Loucy (cell line): ENCODE data around the gene PRR35.

ENCODE experiments used
- H2AFZ ChIP-seq: fragments of 200-600 bp; sonication (generic); 2 replicates; pipeline ENCODE4 v1.6.0; 2016; ENCODE audit warnings: antibody characterized with exemption, mild to moderate bottlenecking, low read length, moderate library complexity
- H3F3A ChIP-seq: fragments of 200-600 bp; 2 replicates; pipeline ENCODE4 v1.6.0; 2016; ENCODE audit warnings: antibody characterized with exemption, low read depth, mild to moderate bottlenecking
- H3K27me3 ChIP-seq: fragments of 200-600 bp; sonication (generic); 2 replicates; pipeline ENCODE4 v1.6.1; 2014; ENCODE audit warnings: low read length, mild to moderate bottlenecking; ENCODE audit not compliant: insufficient read depth, poor library complexity, severe bottlenecking
- H3K36me3 ChIP-seq: fragments of 200-600 bp; sonication (generic); 2 replicates; pipeline ENCODE4 v1.6.1; 2016; ENCODE audit warnings: low read length; ENCODE audit not compliant: insufficient read depth
- H3K4me1 ChIP-seq: fragments of 200-600 bp; sonication (generic); 2 replicates; pipeline ENCODE4 v1.5.1; 2014; ENCODE audit warnings: low read length, mild to moderate bottlenecking; ENCODE audit not compliant: insufficient read depth, poor library complexity, severe bottlenecking
- H3K4me2 ChIP-seq: fragments of 200-600 bp; sonication (generic); 2 replicates; pipeline ENCODE4 v1.6.0; 2014; ENCODE audit warnings: antibody characterized with exemption, low read length, low read depth, mild to moderate bottlenecking; ENCODE audit not compliant: poor library complexity, severe bottlenecking
- H3K4me3 ChIP-seq: fragments of 200-600 bp; sonication (generic); 2 replicates; pipeline ENCODE4 v1.5.1; 2014; ENCODE audit warnings: low read length, mild to moderate bottlenecking, mixed read lengths; ENCODE audit not compliant: poor library complexity, severe bottlenecking
- H3K79me2 ChIP-seq: fragments of 200-600 bp; sonication (generic); 2 replicates; pipeline ENCODE4 v1.6.1; 2014; ENCODE audit warnings: low read length; ENCODE audit not compliant: insufficient read depth
- H3K9ac ChIP-seq: fragments of 200-600 bp; sonication (generic); 2 replicates; pipeline ENCODE4 v1.6.0; 2014; ENCODE audit warnings: mild to moderate bottlenecking, low read depth, low read length, moderate library complexity; ENCODE audit not compliant: poor library complexity, severe bottlenecking
- H3K9me2 ChIP-seq: fragments of 200-600 bp; sonication (generic); replicated peaks from 2 replicates; pipeline ENCODE4 v1.6.1; 2016; ENCODE audit warnings: low read depth, low read length, mixed read lengths
- H3K9me3 ChIP-seq: fragments of 200-600 bp; sonication (generic); 2 replicates; pipeline ENCODE4 v1.6.1; 2014; ENCODE audit warnings: mild to moderate bottlenecking, antibody characterized with exemption, low read length, low read depth; ENCODE audit not compliant: insufficient read depth
- H4K20me1 ChIP-seq: fragments of 200-600 bp; sonication (generic); 2 replicates; pipeline ENCODE4 v1.6.0; 2014; ENCODE audit warnings: antibody characterized with exemption, low read length, mild to moderate bottlenecking; ENCODE audit not compliant: insufficient read depth, poor library complexity, severe bottlenecking
- EZH2phosphoT487 ChIP-seq: fragments of 200-600 bp; IDR thresholded peaks from 2 replicates; pipeline ENCODE4 v1.6.1; 2018; ENCODE audit warnings: antibody characterized with exemption, mild to moderate bottlenecking, moderate library complexity, borderline replicate concordance
- TF ChIP-seq, protein P1 (sequence below): fragments of 200-600 bp; sonication (generic); conservative IDR thresholded peaks from 2 replicates; pipeline ENCODE4 v1.5.1; 2014; ENCODE audit warnings: mild to moderate bottlenecking, antibody characterized with exemption, low read length

Gene PRR35

GRCh38 chr16:560204-560700, at the start of gene PRR35:
PRR35 (plus strand) TSS chr16:560394; CDS start chr16:563295, 2,901 bp downstream.
- no peak within 1 kb of the TSS for H2AFZ ChIP-seq
- no peak within 1 kb of the TSS for H3K4me3 ChIP-seq
- H3K4me1 ChIP-seq = no peaks in the 10 kb centered on the region
- H3K9me2 ChIP-seq = no peaks in the 10 kb centered on the region
- no peaks in the 10 kb centered on the region for H3K9me3 ChIP-seq
- H3F3A ChIP-seq = no peaks in the 10 kb centered on the region
- H3K4me2 ChIP-seq = no peak within 1 kb of the TSS
- H3K9ac ChIP-seq = no peak within 1 kb of the TSS
- TF ChIP-seq, protein P1, sequence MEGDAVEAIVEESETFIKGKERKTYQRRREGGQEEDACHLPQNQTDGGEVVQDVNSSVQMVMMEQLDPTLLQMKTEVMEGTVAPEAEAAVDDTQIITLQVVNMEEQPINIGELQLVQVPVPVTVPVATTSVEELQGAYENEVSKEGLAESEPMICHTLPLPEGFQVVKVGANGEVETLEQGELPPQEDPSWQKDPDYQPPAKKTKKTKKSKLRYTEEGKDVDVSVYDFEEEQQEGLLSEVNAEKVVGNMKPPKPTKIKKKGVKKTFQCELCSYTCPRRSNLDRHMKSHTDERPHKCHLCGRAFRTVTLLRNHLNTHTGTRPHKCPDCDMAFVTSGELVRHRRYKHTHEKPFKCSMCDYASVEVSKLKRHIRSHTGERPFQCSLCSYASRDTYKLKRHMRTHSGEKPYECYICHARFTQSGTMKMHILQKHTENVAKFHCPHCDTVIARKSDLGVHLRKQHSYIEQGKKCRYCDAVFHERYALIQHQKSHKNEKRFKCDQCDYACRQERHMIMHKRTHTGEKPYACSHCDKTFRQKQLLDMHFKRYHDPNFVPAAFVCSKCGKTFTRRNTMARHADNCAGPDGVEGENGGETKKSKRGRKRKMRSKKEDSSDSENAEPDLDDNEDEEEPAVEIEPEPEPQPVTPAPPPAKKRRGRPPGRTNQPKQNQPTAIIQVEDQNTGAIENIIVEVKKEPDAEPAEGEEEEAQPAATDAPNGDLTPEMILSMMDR = no peak
- TF ChIP-seq EZH2phosphoT487 = no peak
- H3K79me2 ChIP-seq = no peaks in the 10 kb centered on the region
- H4K20me1 ChIP-seq = no peaks in the 10 kb centered on the region
- H3K36me3 ChIP-seq = no peaks in the 10 kb centered on the region
- no peaks in the 10 kb centered on the region for H3K27me3 ChIP-seq

DNA sequence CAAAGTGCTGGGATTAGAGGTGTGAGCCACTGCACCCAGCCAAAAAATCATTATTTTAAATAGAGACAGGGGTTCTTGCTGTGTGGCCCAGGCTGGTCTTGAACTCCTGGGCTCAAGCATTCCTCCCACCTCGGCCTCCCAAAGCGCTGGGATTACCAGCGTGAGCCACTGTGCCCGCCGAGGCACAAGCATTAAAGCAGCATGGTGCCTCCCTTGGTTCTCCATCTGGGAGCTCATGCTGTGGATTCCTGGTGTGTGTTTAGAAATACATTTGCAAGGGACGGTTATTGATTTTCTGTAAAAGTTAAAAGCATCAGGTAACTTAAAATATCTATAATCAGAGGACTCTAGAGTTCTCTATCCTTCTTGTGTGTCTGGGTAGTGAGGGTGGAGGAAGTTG, 47.4 kb upstream of the PRR35 start:
- H3K4me2 ChIP-seq = no peak overlapping the region
- no peaks in the 10 kb centered on the region for H3K36me3 ChIP-seq
- H3K79me2 ChIP-seq = no peaks in the 10 kb centered on the region

DNA sequence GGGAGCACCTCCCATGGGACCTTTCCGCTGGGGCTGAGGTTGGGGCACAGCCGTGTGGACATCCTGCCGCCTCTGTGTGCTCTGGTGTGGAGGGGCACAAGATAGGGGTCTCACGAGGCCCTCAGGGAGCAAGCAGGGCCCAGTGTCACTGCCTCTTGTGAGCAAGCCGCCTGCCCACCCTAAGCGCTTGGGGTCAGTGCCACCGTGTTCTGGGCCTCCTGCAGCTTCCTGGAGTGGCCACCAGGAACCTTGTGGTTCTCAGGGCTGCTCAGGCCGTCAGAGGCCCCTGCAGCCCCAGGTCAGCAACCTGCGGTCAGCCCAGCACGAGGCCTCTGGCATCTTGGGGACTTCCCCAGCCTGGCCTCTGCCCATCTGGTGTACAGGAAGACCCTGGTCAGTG, 46.2 kb upstream of the PRR35 start:
- Histone ChIP-seq H3K4me2 (no peak overlapping the region), H4K20me1 (no peaks in the 10 kb centered on the region), H3K27me3 (no peaks in the 10 kb centered on the region), H3K4me1 (no peaks in the 10 kb centered on the region), H3K79me2 (no peaks in the 10 kb centered on the region), H2AFZ (no peak overlapping the region), H3K9me3 (no peaks in the 10 kb centered on the region), H3K9me2 (no peaks in the 10 kb centered on the region), H3F3A (no peaks in the 10 kb centered on the region), H3K4me3 (no peak overlapping the region), H3K9ac (no peak overlapping the region), H3K36me3 (no peaks in the 10 kb centered on the region)
- TF ChIP-seq EZH2phosphoT487 = no peak
- TF ChIP-seq, protein P1 = no peak

More for the DNA sequence above, 47.4 kb upstream of the PRR35 start:
- Histone ChIP-seq H3K27me3 (no peaks in the 10 kb centered on the region), H3K4me3 (no peak overlapping the region), H3F3A (no peaks in the 10 kb centered on the region), H3K9ac (no peak overlapping the region), H2AFZ (no peak overlapping the region), H3K4me1 (no peaks in the 10 kb centered on the region), H4K20me1 (no peaks in the 10 kb centered on the region), H3K9me3 (no peaks in the 10 kb centered on the region), H3K9me2 (no peaks in the 10 kb centered on the region)
- TF ChIP-seq, protein P1 = no peak
- TF ChIP-seq EZH2phosphoT487 = no peak
